Vagina (tissue), 2 donors: ENCODE data around the gene COL28A1.

Source experiments
- CTCF ChIP-seq, 3 experiments: fragments of 450-650 bp in 2 of 3; fragments of 200-600 bp in 1 of 3; sonication (generic) in 1 of 3; IDR thresholded peaks; one replicate each; pipeline ENCODE4 v1.5.1; 2017 to 2019; ENCODE audit warnings: antibody characterized with exemption in 3 of 3, mild to moderate bottlenecking in 2 of 3, moderate library complexity in 2 of 3
- POLR2A ChIP-seq, 2 donors: fragments of 450-650 bp; IDR thresholded peaks; one replicate each; pipeline ENCODE4 v1.6.1; 2017; ENCODE audit warnings: antibody characterized with exemption in 2 of 2, mild to moderate bottlenecking in 2 of 2, moderate library complexity in 2 of 2
- POLR2AphosphoS5 ChIP-seq, 2 donors: sonication (generic); formaldehyde crosslinking; IDR thresholded peaks; one replicate each; pipeline ENCODE4 v1.9.0; 2017; ENCODE audit warnings: antibody characterized with exemption in 2 of 2, mild to moderate bottlenecking in 2 of 2, low read depth in 1 of 2; ENCODE audit not compliant: insufficient read depth in 1 of 2

GRCh38 chr7:7426676-7427075, 109.0 kb downstream of the COL28A1 start:
- no peak for TF ChIP-seq POLR2AphosphoS5 (IDR thresholded peaks at IDR 0.05; ENCODE audit: insufficient read depth in 1 of 2, low read depth in 1 of 2)
- no peak for TF ChIP-seq CTCF (IDR thresholded peaks at IDR 0.05)
- no peak for TF ChIP-seq POLR2A (IDR thresholded peaks at IDR 0.05)
